Measurements from ENCODE around the gene RPS27A.
"Not testable (repeated sequence)": the region's sequence is repeated elsewhere in the genome, so short reads cannot be mapped to it uniquely, and the experiment has no call there.

RPS27A gene

GRCh38 chr2:55233658-55233940, 1.1 kb downstream of the RPS27A start:
- TF ChIP-seq EZH2phosphoT487 (IDR thresholded peaks at IDR 0.05; ENCODE audit: low read depth) (no peak), CTCF (IDR thresholded peaks at IDR 0.05; ENCODE audit: low read depth, low read length) (no peak)
- peak overlapping the region; percentile 88 for H3K4me3 ChIP-seq (ENCODE audit: low read length)
- H3K36me3 ChIP-seq (replicated peaks; ENCODE audit: low read depth, low read length), result peaks cover 44% of the 10 kb centered on the region
- peak overlapping the region; percentile 85 for H3K27ac ChIP-seq (ENCODE audit: low read length)
- H3K27me3 ChIP-seq (ENCODE audit: low read depth, low read length), result no peaks in the 10 kb centered on the region
- H3K79me2 ChIP-seq (ENCODE audit: low read length), result peaks cover 53% of the 10 kb centered on the region
- no peak overlapping the region for H2AFZ ChIP-seq (ENCODE audit: low read depth, low read length)
- peaks cover 11% of the 10 kb centered on the region; the same call in 1 of the 2 replicates for H4K20me1 ChIP-seq (ENCODE audit: insufficient read depth, low read length)
- H3K4me2 ChIP-seq (ENCODE audit: low read length), result peak overlapping the region; percentile 84
- H3K9ac ChIP-seq (ENCODE audit: low read length), result peak overlapping the region; percentile 99
- H3K4me1 ChIP-seq (ENCODE audit: low read length), result peaks cover 20% of the 10 kb centered on the region
- no peaks in the 10 kb centered on the region for H3K9me3 ChIP-seq (ENCODE audit: insufficient read depth, low read length)

GRCh38 chr2:55235724-55236538, 3.4 kb downstream of the RPS27A start:
- no peak overlapping the region for H3K4me2 ChIP-seq (ENCODE audit: low read length)

GRCh38 chr2:55236992-55237543, 4.6 kb downstream of the RPS27A start:
- H3K9me3 ChIP-seq (ENCODE audit: insufficient read depth, low read length), result no peaks in the 10 kb centered on the region
- no peaks in the 10 kb centered on the region for H3K27me3 ChIP-seq (ENCODE audit: low read depth, low read length)
- H3K27ac ChIP-seq (ENCODE audit: low read length), result 0 out of 2 replicates have a peak overlapping the region, but pooled peaks have one; percentile 2
- TF ChIP-seq EZH2phosphoT487 (IDR thresholded peaks at IDR 0.05; ENCODE audit: low read depth), result no peak
- no peak for TF ChIP-seq CTCF (IDR thresholded peaks at IDR 0.05; ENCODE audit: low read depth, low read length)
- H3K4me2 ChIP-seq (ENCODE audit: low read length), result no peak overlapping the region
- peaks cover 50% of the 10 kb centered on the region for H3K36me3 ChIP-seq (replicated peaks; ENCODE audit: low read depth, low read length)
- peaks cover 33% of the 10 kb centered on the region for H3K79me2 ChIP-seq (ENCODE audit: low read length)
- H2AFZ ChIP-seq (ENCODE audit: low read depth, low read length), result no peak overlapping the region
- no peak overlapping the region for H3K4me3 ChIP-seq (ENCODE audit: low read length)
- H3K4me1 ChIP-seq (ENCODE audit: low read length), result peaks cover 16% of the 10 kb centered on the region
- H4K20me1 ChIP-seq (ENCODE audit: insufficient read depth, low read length), result peaks cover 11% of the 10 kb centered on the region; the same call in 1 of the 2 replicates
- no peak overlapping the region for H3K9ac ChIP-seq (ENCODE audit: low read length)

More at GRCh38 chr2:55235724-55236538, 3.4 kb downstream of the RPS27A start:
- H3K4me3 ChIP-seq (ENCODE audit: low read length), result no peak overlapping the region
- H3K27ac ChIP-seq (ENCODE audit: low read length), result no peak overlapping the region
- no peaks in the 10 kb centered on the region for H3K27me3 ChIP-seq (ENCODE audit: low read depth, low read length)
- H3K9me3 ChIP-seq (ENCODE audit: insufficient read depth, low read length), result no peaks in the 10 kb centered on the region
- H3K4me1 ChIP-seq (ENCODE audit: low read length), result peaks cover 20% of the 10 kb centered on the region
- peaks cover 11% of the 10 kb centered on the region; the same call in 1 of the 2 replicates for H4K20me1 ChIP-seq (ENCODE audit: insufficient read depth, low read length)
- H3K9ac ChIP-seq (ENCODE audit: low read length), result no peak overlapping the region
- H2AFZ ChIP-seq (ENCODE audit: low read depth, low read length), result no peak overlapping the region
- H3K36me3 ChIP-seq (replicated peaks; ENCODE audit: low read depth, low read length), result peaks cover 50% of the 10 kb centered on the region
- TF ChIP-seq EZH2phosphoT487 (IDR thresholded peaks at IDR 0.05; ENCODE audit: low read depth), result no peak
- TF ChIP-seq CTCF (IDR thresholded peaks at IDR 0.05; ENCODE audit: low read depth, low read length), result no peak
- H3K79me2 ChIP-seq (ENCODE audit: low read length), result peaks cover 44% of the 10 kb centered on the region

GRCh38 chr2:55239656-55240222, 7.3 kb downstream of the RPS27A start:
- TF ChIP-seq CTCF (IDR thresholded peaks at IDR 0.05; ENCODE audit: low read depth, low read length) (no peak), EZH2phosphoT487 (IDR thresholded peaks at IDR 0.05; ENCODE audit: low read depth) (no peak)
- no peaks in the 10 kb centered on the region for H3K9me3 ChIP-seq (ENCODE audit: insufficient read depth, low read length)
- no peak overlapping the region for H3K27ac ChIP-seq (ENCODE audit: low read length)
- H3K4me2 ChIP-seq (ENCODE audit: low read length), result no peak overlapping the region
- peaks cover 38% of the 10 kb centered on the region for H3K36me3 ChIP-seq (replicated peaks; ENCODE audit: low read depth, low read length)
- no peak overlapping the region for H3K4me3 ChIP-seq (ENCODE audit: low read length)
- H2AFZ ChIP-seq (ENCODE audit: low read depth, low read length), result no peak overlapping the region
- H4K20me1 ChIP-seq (ENCODE audit: insufficient read depth, low read length), result no peaks in the 10 kb centered on the region
- H3K79me2 ChIP-seq (ENCODE audit: low read length), result peaks cover 7% of the 10 kb centered on the region
- peaks cover 9% of the 10 kb centered on the region for H3K4me1 ChIP-seq (ENCODE audit: low read length)
- no peak overlapping the region for H3K9ac ChIP-seq (ENCODE audit: low read length)
- H3K27me3 ChIP-seq (ENCODE audit: low read depth, low read length), result no peaks in the 10 kb centered on the region

- H3K36me3 ChIP-seq (replicated peaks; ENCODE audit: low read depth, low read length), result peaks cover 27% of the 10 kb centered on the region
- H4K20me1 ChIP-seq (ENCODE audit: insufficient read depth, low read length); H3K9me3 ChIP-seq (ENCODE audit: insufficient read depth, low read length); H2AFZ ChIP-seq (ENCODE audit: low read depth, low read length); H3K9ac ChIP-seq (ENCODE audit: low read length); H3K27me3 ChIP-seq (ENCODE audit: low read depth, low read length); H3K4me3 ChIP-seq (ENCODE audit: low read length); H3K4me2 ChIP-seq (ENCODE audit: low read length); H3K4me1 ChIP-seq (ENCODE audit: low read length); H3K27ac ChIP-seq (ENCODE audit: low read length); H3K79me2 ChIP-seq (ENCODE audit: low read length): not testable (repeated sequence)
These were observed 9.1 kb downstream of the RPS27A start for GRCh38 chr2:55241582-55241981.

Measured in OCI-LY3 (cell line).